K562 (cell line): ENCODE data around the gene RPTOR. TPM values are rescaled to one million over a fixed set of nuclear protein-coding genes. Genes with fewer than 3 reads are reported as not detected.
A peak's percentile ranks its signal among the peaks of the same experiment; 100 is the strongest.

Source experiments
- BMI1 ChIP-seq: fragments of 150-350 bp; IDR thresholded peaks from 2 replicates; pipeline ENCODE4 v1.6.1; 2014; ENCODE audit warnings: low read length
- CREB3L1 ChIP-seq: fragments of 450-650 bp; IDR thresholded peaks from 2 replicates; pipeline ENCODE4 v1.6.1; 2014; ENCODE audit warnings: low read depth, mild to moderate bottlenecking, moderate library complexity, borderline replicate concordance
- E2F6 ChIP-seq, 2 experiments: IDR thresholded peaks; 2 replicates each; pipeline ENCODE4 v1.6.1; 2011; ENCODE audit warnings: borderline replicate concordance in 1 of 2, control low read depth in 1 of 2, low read depth in 1 of 2, low read length in 1 of 2, mild to moderate bottlenecking in 1 of 2, mixed read lengths in 1 of 2, moderate library complexity in 1 of 2; ENCODE audit not compliant: insufficient read depth in 1 of 2, insufficient read length in 1 of 2, poor library complexity in 1 of 2, severe bottlenecking in 1 of 2; ENCODE audit errors: extremely low read depth in 1 of 2
- ELF4 ChIP-seq: fragments of 450-650 bp; formaldehyde crosslinking; IDR thresholded peaks from 2 replicates; pipeline ENCODE4 v1.4.0; 2022; ENCODE audit warnings: missing genetic modification characterization
- FOS ChIP-seq: IDR thresholded peaks from 3 replicates; pipeline ENCODE4 v1.6.1; 2011; ENCODE audit not compliant: insufficient read length; ENCODE audit errors: extremely low read depth
- GTF3C2 ChIP-seq: IDR thresholded peaks from 3 replicates; pipeline ENCODE4 v1.6.1; 2011; ENCODE audit warnings: borderline replicate concordance, mild to moderate bottlenecking, moderate library complexity; ENCODE audit not compliant: insufficient read length; ENCODE audit errors: extremely low read depth
- HCFC1 ChIP-seq: IDR thresholded peaks from 2 replicates; pipeline ENCODE4 v1.6.1; 2012; ENCODE audit warnings: low read depth, low read length, improper control_type of control experiment
- RREB1 ChIP-seq: fragments of 250-450 bp; sonication (Bioruptor Pico); IDR thresholded peaks from 2 replicates; pipeline ENCODE4 v1.4.0; 2020
- SIX5 ChIP-seq, 2 experiments: IDR thresholded peaks; 2 replicates each; pipeline ENCODE4 v1.6.1; 2011; ENCODE audit warnings: low read length in 2 of 2, borderline replicate concordance in 1 of 2, low read depth in 1 of 2, mild to moderate bottlenecking in 1 of 2, moderate library complexity in 1 of 2; ENCODE audit not compliant: insufficient read depth in 1 of 2
- SRSF1 ChIP-seq: fragments of 200-400 bp; formaldehyde crosslinking; IDR thresholded peaks from 2 replicates; pipeline ENCODE4 v1.6.1; 2017; ENCODE audit warnings: mild to moderate bottlenecking, low read depth, low read length, moderate library complexity
- TAL1 ChIP-seq: fragments of 450-650 bp; IDR thresholded peaks from 2 replicates; pipeline ENCODE4 v1.6.1; 2016; ENCODE audit warnings: mild to moderate bottlenecking
- TSC22D4 ChIP-seq: fragments of 450-650 bp; IDR thresholded peaks from 2 replicates; pipeline ENCODE4 v1.6.1; 2016; ENCODE audit warnings: missing genetic modification characterization, missing biosample characterization, control low read depth
- ZNF740 ChIP-seq, 3 experiments: fragments of 200-800 bp in 1 of 3; sonication (Bioruptor generic) in 1 of 3; sonication (generic) in 1 of 3; formaldehyde crosslinking in 1 of 3; IDR thresholded peaks; 2 replicates each; pipeline versions ENCODE4 v1.6.1 to v1.8.0; 2016 to 2022; ENCODE audit warnings: mild to moderate bottlenecking in 2 of 3, missing compliant biosample characterization in 2 of 3, missing genetic modification characterization in 2 of 3, missing genetic modification reagents in 1 of 3
- polyA plus RNA-seq, 8 experiments: library from polyadenylated mRNA; depleted of rRNA in 4 of 8; stranded (reverse) in 5 of 8; unstranded in 3 of 8; fragments of >200 nt; fragmentation: Nextera tagmentation in 2 of 8; fragmentation: Illumina TruSeq in 1 of 8; extraction: Ambion mirVana in 2 of 8; extraction: Trizol in 1 of 8; gene quantifications; 2 replicates each; pipeline versions ENCODE4 v1.2.1 to v1.2.3, GENCODE V29; 2011 to 2014; ENCODE audit warnings: inconsistent platforms in 1 of 8, missing spikeins in 1 of 8
- total RNA-seq, 7 experiments: library from RNA; depleted of rRNA in 6 of 7; stranded (reverse); fragments of >200 nt in 6 of 7; fragmentation: Illumina TruSeq in 2 of 7; extraction: Trizol in 2 of 7; gene quantifications; 2 replicates each; pipeline versions ENCODE4 v1.2.1 to v1.2.3, GENCODE V29; 2011 to 2021; ENCODE audit warnings: low replicate concordance in 1 of 7

The RPTOR gene
- total and polyA plus RNA-seq, 9 of the 15 experiments (the other 6 are each of a cell fraction or from before 2014, with no cell fraction given): 0.24 to 54.1 (median 10.2) TPM

GRCh38 chr17:80577876-80578570 is 33.4 kb downstream of the RPTOR start (continued):
- TF ChIP-seq TSC22D4 (tag): no peak
- TF ChIP-seq E2F6 (IDR thresholded peaks at IDR 0.05; ENCODE audit: borderline replicate concordance in 1 of 2, extremely low read depth in 1 of 2, insufficient read depth in 1 of 2, insufficient read length in 1 of 2, low read depth in 1 of 2, low read length in 1 of 2, poor library complexity in 1 of 2, severe bottlenecking in 1 of 2): no peak
- no peak for TF ChIP-seq HCFC1
- TF ChIP-seq BMI1: no peak
- no peak for TF ChIP-seq GTF3C2
- no peak for TF ChIP-seq SRSF1
- TF ChIP-seq CREB3L1: no peak
- no peak for TF ChIP-seq ZNF740 (CRISPR knock-in tag; IDR thresholded peaks at IDR 0.05)
- no peak for TF ChIP-seq ZNF740 (tag; IDR thresholded peaks at IDR 0.05)
- TF ChIP-seq ELF4 (CRISPR knock-in tag): no peak
- peak; percentile 48; the same call in 1 of the 2 replicates for TF ChIP-seq TAL1
- TF ChIP-seq SIX5 (IDR thresholded peaks at IDR 0.05; ENCODE audit: borderline replicate concordance in 1 of 2, insufficient read depth in 1 of 2, low read depth in 1 of 2, low read length in 2 of 2): no peak
- no peak for TF ChIP-seq RREB1 (CRISPR knock-in tag)
- no peak for TF ChIP-seq FOS
